GM21360 (cell line): ENCODE measurements around the gene SMURF1.
"Not testable (repeated sequence)": the region's sequence is repeated elsewhere in the genome, so short reads cannot be mapped to it uniquely, and the experiment has no call there.

Experiments used
- ATAC-seq: cut with Tn5 transposase; IDR thresholded peaks from one replicate; pipeline ENCODE4 v1.9.1; 2021; ENCODE audit warnings: mild to moderate bottlenecking, moderate library complexity; ENCODE audit not compliant: unreplicated experiment

SMURF1 gene

DNA sequence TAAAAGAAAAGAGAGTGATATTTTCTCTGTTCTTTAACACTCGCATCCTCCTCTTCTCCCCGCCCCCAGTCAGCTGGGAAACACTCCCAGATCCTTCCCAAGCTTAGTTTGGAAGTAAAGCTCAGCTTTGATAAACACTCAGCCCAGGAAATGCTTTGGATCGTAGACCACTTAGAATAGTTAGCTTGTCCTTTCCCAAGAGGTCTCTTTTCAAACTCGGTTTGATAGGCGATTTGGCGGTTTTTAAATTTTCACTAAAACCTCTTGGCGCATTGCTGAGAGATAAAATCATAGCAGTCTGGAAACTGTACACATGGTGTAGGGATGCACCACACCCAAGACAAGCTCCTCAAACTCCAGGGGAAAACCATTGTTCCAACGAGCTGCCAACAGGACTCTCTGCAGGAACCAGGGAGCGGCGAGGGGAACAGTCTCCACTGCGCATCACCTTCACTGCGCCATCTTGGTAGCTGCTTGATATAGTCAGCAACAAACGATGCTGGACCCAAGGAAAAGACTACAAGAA, 22.3 kb downstream of the SMURF1 start:
- ATAC-seq, result no peak

DNA sequence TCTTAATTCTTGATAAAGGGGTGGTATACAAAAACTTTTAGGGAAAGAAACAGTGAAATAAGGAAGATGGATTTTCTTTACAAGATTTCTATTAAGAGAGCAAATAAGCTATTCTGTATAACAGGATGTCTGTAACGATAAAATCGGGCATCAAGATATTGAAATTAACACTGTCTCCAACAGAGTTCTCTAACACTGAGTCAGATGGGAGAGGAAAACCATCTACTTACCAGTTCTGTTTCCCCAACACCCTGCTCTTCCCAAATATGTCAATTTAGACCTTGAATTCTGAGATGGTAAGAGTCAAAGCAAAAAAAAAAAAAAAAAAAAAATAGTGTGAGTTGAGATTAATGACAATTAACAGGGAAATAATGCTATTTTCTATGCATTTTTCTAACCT, 23.0 kb downstream of the SMURF1 start:
- ATAC-seq, result no peak

DNA sequence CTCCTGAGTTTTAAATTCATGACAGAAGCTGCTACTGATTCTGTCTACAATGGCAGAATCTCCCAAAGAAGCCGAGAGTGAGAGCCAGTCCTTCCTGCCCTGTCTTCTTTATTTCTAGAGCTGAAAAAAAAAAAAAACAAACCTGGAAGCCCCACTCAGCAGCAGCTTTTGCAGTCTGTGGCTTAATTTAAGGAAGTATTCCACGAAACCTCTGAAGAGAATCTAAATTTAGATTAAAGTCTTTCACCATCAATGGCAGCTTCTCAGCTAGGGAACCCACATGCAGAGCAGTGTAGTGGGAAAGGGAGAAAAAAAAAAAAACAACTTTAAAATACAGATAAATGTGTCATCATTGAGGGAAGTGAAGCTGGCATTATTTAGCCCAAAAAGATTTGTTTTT, 23.4 kb downstream of the SMURF1 start:
- ATAC-seq, result no peak

DNA sequence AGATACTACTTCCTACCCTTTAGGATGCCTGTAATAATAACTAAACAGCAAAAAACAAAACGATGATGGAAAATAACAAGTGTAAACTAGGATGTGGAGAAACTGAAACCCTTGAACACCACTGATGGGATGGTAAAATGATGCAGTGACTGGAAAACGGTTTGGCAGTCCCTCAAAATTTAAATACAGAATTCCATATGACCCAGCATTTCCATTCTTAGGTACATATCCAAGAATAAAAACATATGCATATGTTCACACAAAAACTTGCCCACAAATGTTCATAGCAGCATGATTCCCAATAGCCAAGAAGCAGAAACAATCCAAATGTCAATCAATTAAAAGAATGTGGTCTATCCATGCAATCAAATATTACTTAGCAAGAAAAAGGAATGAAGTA, 25.8 kb downstream of the SMURF1 start:
- ATAC-seq, result no peak

DNA sequence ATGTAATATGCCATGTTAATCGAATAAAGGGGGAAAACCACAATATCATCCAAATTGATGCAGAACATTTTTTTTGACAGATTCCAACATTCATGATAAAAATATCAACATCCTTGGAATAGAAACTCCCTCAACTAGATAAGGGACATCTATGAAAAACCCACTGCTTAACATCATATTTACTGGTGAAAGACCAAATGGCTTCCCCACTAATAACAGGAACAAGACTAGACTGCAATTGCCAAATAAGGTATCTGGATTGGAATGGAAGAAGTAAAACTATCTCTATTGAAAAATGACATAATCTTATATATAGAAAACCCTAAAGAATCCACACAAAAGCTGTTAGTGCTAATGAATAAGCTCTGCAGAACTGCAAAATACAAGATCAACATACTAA, 27.8 kb downstream of the SMURF1 start:
- no peak for ATAC-seq

DNA sequence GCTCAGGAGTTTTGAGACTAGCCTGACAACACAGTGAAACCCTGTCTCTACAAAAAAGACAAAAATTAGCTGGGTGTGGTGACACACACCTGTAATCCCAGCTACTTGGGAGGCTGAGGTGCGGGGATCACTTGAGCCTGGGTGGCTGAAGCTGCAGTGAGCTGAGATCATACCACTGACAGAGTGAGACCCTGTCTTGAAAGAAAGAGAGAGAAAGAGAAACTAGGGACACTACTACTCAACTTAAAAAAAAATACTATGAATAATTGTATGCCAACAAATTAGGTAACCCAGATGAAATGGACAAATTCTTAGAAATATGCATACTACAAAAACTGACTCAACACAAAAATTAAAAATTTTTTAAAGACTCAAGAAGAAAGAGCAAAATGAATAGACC, 28.5 kb downstream of the SMURF1 start:
- no peak for ATAC-seq

DNA sequence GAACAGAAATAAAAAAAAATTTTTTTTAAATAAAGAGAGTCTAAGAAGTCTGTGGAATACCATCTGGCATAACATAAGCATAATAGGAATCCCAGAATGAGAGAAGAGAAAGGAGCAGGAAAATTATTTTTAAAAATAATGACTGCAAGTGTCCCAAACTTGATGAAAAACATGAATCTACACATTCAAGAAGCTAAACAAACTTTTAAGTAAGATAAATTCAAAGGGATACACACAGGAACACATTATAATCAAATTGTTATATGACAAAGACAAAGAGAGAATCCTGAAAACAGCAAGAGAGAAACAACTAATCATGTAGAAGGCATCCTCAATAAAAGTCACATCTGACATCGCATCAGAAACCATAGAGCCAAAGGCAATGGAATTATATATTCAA, 30.9 kb downstream of the SMURF1 start:
- ATAC-seq, result no peak

DNA sequence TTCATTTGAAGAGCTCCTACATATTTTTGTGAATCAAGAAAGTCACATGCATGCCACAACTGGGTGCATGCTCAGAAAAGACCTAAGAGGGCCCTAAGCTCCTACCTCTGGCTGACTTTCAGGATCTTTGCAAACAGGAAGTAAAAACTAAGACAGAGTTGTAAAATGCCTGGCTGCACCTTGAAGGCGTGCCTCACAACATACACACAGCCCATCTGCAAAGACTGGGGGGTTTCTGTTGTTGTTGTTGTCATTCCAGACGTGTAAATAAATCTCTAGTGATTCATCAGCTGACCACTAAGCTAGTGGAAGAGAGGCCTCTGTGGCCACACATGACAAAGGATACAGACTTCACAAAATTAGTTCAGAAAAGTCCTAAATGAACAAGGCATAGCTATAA, 31.8 kb downstream of the SMURF1 start:
- peak; percentile 68 for ATAC-seq

DNA sequence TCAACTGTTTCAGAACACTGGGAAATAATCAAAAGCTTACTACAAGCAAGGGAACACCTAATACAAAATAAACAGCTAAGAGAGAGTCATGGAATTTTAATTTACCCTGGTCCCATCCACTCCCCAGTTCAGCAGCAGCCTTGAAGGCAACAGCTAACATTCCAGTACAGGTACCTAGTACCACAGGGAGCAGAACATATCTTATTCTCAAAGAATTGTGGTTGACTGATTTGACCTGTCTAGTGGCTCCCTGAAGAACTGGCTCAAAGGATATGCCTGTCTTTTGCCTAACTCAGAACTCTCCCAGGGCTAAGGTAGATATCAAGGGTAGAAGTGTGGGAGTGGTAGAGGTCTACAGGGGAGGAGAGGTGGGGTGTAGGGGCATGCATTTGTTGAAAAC, 32.3 kb downstream of the SMURF1 start:
- no peak for ATAC-seq

DNA sequence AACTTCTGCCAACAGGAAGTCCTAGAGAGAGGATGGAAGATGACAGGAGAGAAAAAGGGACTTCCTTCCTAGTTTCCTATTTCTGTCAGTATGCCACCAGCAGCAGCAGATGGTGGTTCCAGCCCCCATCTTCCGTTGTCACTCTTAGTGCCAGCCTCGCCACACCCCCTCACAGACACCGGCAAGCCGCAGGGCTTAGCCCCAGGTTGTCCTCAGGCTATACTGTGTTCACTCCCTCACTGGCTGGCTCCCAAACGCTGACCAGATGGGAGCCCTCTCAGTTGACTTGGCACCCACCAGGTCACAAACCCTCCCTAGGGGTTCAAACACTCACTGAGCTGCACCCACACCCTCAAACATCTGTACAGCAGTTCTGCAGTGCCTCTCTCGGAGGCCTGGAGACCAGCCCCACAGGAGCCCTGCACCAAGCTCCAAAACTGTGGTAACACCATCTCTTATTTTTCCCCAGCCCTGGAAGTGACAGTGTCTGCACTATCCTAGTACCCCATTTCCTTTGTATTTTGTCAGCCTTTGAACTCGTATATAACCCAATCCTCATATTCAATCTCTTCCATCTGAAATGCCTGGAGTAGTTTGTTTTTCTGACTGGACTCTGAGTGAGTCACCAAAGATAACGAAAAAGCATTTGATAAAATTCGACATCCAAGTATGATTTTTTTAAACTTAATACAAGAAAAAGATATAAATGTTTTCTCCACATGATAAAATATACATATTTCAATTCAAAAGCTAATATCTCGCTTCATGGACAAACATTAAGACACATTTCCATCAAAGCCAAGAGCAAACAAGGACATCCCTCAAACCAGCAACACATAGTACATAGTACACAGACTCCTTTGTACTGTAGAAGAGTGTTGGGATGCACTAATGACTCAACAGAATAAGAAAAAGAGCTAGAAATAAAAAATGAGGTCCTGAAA, 34.5 kb downstream of the SMURF1 start:
- ATAC-seq, result no peak

DNA sequence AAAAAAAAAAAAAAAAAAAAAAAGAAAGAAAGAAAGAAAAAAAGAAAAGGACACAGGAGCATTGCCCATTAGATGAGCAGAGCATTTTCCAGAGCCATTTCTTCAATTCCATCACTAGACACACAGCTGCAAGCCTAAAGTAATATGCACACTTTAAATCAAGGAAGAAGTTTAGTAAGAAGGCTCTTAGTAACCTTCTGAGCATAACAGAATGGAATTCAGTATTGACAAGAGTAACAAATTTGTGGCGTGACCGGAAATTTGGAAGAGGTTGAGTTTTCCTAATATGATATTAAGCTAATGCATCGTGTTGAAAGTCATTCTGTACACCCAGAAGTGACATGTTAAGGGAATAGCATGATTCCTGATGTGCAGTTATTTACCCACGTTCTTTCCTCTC, 35.3 kb downstream of the SMURF1 start:
- ATAC-seq, result no peak

DNA sequence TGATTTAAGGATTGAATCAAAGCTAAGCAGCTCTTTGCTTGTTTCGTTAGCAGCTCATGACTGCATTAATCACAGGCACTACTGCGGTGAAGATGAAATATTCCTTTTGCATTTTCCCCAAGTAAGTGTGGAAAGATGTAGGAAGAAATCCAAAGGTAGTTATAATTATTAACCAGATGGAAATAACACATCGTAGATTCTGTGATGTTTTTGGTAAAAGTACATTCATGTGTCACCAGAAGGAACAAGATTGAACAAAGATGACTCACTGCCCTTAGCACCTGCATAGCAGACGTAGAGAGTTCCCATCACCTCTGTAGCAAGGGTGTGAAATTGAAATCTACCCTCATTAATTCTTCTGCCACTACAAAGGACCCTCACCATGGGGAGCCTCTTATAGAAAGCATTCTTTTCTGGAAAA, 37.1 kb downstream of the SMURF1 start:
- ATAC-seq, result no peak

DNA sequence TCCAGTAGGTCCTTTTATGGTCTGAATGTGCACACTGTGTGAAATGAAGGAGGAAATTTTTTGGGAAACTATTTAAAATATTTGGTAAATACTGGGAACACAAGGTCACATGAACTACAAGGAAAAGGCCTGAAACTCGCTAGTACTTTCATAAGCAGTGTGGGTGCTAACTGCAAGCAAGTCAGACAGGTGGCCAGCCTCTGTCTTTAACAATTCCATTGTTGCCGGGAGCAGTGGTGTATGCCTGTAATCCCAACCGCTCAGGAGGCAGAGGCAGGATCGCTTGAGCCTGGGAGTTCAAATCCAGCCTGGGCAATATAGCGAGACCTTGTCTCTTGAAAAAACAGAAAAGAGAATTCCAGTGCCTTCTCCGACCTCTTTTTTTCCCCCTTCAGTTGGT, 37.5 kb downstream of the SMURF1 start:
- ATAC-seq, result no peak

DNA sequence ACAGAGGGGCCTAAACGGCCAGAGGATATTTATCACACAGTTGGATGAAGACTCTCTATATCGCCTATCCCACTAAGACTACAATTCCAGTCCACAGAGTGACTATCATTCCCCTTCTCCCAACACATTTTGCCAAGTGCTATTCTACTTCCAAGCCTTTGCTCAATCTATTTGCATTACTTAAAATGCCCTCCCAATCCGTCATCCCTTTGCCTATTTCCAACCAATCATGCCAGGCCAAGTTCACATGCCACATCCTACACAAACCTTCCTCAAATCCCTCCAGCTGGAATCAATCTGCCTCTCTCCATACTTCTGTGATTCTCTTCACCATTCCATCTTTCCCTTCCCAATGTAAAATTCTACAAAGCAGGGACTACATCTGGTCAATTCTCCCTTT, 38.2 kb downstream of the SMURF1 start:
- ATAC-seq, result no peak

DNA sequence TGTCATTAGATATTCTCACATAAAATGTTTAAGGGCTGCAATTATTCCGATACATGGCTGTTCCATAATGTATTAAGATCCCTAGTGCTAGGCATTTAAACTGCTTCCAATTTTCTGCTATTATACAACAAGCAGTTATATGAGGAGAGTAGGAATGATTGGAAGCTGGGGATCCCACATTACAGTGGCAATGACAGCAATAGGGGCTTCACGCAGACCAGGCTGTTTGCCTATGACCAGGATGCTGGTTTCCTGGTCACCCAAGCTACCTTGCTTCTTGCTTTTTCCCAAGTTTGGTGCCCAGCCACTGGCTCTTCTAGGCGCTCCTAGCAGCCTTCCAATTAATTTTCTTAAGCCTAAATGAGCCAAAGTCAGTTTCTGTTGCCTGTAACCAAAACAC, 39.3 kb downstream of the SMURF1 start:
- no peak for ATAC-seq

DNA sequence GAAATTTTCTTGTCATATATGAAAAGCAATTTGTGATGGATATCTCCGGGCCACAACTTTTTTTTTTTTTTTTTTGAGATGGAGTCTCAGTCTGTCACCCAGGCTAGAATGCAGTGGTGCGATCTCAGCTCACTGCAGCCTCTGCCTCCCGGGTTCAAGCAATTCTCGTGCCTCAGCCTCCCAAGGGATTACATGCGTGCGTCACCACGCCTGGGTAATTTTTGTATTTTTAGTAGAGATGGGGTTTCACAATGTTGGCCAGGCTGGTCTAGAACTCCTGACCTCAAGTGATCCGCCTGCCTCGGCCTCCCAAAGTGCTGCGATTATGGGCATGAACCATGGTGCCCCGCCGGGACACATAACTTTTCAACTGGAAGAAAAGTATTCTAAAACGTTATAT, 40.1 kb downstream of the SMURF1 start:
- ATAC-seq, result not testable (repeated sequence)

DNA sequence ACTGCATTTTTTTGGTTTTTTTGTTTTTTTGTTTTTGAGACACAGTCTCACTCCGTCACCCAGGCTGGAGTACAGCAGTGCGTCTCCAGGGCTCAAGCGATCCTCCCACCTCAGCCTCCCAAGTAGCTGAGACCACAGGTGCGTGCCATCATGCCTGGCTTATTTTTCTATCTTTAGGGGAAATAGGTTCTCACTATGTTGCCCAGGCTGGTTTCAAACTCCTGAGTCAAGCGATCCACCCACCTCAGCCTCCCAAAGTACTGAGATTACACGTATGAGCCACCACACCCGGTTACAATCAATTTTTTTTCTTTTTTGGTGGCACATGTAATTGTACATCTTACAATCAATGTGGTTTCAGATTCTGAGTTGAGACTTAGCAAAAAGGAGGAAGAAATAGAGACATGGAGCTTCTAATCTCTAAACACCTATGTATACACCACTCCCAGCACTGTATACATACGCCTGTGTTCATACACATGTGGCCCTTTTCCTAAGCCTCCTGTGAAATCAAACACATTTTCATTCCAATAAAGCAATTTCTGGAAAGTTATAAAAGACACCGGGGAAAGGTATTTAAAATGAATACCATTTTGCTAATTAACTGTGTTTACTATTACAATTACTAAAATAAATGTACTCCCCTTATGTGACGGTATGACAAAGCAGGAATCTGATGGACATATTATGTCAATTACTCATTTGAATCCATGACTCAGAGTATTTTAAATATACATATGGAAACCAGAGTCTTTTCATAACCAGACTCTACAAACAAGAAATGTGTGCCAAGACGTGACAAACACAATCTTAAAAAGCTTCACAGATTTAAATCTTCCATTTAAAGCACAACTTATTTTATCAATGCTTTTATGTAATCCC, 40.9 kb downstream of the SMURF1 start:
- no peak for ATAC-seq

DNA sequence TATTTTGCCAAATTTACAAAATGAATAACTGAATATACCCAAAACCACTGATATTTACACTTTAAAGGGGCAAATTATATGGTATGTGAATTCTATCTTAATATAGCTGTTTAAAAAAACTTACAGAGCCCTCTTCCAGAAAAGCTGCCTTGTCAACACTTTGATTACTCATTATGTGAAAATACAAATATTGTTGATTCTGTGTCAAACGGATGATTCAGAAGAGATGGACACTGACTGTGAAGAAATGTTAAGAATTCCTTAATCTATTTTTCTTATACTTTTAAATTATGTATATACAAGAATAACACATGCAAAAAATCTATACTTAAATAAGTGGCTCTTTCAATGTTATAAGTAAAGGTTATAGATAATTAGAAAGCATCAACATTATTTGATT, 41.5 kb downstream of the SMURF1 start:
- no peak for ATAC-seq

DNA sequence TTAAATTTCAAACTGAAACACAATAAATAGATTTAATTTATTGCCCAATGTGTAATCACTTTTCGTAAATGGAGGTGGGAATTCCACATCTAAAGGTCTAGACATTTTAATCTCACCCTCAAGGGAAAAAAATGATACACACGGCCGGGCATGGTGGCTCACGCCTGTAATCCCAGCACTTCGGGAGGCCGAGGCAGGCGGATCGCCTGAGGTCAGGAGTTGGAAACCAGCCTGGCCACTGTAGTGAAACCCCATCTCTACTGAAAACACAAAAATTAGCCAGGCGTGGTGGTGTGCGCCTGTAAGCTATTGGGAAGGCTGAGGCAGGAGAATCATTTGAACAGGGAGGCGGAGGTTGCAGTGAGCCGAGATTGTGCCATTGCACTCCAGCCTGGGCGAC, 42.4 kb downstream of the SMURF1 start:
- not testable (repeated sequence) for ATAC-seq

DNA sequence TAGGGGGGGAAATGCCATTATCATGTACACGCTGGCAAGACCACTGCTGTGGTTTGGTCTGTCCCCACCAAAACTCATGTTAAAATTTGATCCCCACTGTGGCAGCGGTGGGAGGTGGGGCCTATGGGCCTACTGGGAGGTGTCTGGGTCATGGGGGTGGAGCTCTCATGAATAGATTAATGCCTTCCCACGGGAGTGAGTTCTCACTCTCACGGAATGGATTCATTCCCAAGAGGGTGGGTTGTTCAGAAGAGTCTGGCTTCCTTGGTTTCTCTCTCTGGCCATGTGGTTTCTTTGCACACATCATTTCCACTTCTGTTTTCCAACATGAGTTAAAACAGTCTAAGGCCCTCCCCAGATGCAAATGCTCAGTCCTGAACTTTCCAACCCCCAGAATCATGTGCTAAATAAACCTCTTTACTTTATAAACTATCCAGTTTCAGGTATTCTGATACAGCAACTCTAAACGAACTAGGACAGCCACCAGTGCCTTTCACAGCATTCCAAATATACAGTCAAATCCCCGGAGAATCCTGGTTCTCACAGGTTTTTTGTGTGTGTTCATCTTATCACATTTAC, 44.3 kb downstream of the SMURF1 start:
- no peak for ATAC-seq

DNA sequence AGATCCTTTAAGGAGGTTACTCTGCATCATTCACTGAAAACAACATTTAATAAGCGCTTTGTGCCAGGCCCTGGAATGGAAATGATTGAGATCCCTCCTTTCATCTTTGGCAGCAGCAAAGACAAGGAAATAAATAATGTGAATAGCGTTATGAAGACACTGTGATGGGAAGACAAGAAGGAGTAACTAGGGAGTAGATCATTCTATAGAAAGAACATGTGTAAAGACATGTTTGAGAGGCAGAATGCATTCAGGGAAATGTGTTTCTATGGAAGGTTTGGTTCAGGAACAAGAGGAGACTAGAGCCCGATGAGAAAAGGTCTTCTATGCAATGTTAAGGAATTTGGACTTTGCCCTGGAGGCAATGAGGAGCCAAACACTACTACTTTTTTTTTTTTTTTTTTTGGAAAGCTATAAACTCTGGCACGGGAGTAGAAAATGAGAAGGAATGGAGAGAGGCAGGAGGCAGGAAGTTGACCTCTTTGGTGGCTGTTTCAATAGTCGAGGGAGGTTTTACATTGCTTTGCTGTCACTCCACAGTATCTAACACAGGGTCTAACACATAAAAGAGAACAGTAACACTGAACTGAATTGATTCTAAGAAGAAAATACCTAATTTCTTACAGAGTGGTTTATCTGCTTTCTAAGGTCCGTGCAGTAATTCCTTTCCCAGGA, 44.9 kb downstream of the SMURF1 start:
- no peak for ATAC-seq
